Measurements from ENCODE around the gene SNAPC5. TPM values are rescaled to one million over a fixed set of nuclear protein-coding genes. Genes with fewer than 3 reads are reported as not detected.

SNAPC5 gene
- total and polyA plus RNA-seq, 2 of the 13 experiments (the other 11 are each of a cell fraction or from before 2014, with no cell fraction given): 14.8 to 36.2 TPM

DNA sequence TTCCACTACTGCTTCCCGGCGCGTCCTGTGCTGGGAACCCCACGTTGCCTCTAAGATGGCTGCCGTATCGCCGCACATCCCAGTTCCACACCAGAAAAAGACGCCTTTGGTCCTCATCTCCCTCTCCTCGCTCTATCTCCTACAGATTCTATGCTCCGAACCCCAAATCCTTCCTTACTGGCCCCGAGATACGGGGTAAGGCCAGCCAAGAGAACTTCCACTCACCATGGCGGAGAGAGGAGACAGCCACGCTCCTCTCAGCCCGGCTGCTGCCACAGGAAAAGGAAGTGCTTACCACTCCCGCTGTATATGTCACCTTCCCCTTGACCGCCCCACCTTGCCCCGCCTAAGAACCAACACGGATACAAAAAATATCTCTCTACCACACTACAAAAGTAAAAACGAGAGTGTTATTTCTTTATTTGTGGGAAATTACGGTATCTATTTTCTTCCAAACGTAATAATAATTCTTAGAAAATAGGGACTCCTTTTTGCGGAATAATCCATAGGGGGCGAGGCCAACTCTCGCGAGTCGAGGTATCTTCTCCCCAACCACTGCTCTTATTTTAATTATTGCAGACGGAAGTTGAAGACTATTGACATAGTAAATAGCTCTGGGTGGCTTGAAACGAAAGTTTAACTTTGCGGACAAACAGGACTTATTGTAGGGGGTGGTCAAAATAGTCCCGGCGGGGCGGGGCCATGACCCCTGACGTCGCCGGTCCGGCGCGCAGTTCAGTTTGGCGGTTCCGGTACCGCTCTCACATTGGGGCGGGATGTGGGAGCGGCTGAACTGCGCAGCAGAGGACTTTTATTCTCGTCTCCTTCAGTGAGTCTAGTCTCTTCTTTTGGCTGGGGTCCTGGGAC, 7.2 kb upstream of the SNAPC5 start, which contains the start of the genes RPL4 and ZWILCH (continued):
- TF ChIP-seq HES4 (CRISPR knock-in tag; IDR thresholded peaks at IDR 0.05; ENCODE audit: borderline replicate concordance): peak; percentile 52; the same call in 1 of the 2 replicates
- TF ChIP-seq HMG20A (CRISPR knock-in tag; IDR thresholded peaks at IDR 0.05; ENCODE audit: borderline replicate concordance): no peak
- TF ChIP-seq RBM22 (optimal IDR thresholded peaks at IDR 0.05; ENCODE audit: low read length): peak; percentile 84
- TF ChIP-seq PHF21A (CRISPR knock-in tag; IDR thresholded peaks at IDR 0.05): peak; percentile 95
- TF ChIP-seq RXRB (CRISPR knock-in tag; IDR thresholded peaks at IDR 0.05; ENCODE audit: borderline replicate concordance): peak; percentile 25; the same call in 1 of the 2 replicates
- TF ChIP-seq ZNF263 (CRISPR knock-in tag; IDR thresholded peaks at IDR 0.05): no peak
- no peak for TF ChIP-seq MIER3 (CRISPR knock-in tag; IDR thresholded peaks at IDR 0.05; ENCODE audit: borderline replicate concordance)
- no peak for TF ChIP-seq CC2D1A (CRISPR knock-in tag; IDR thresholded peaks at IDR 0.05)
- no peak for TF ChIP-seq MED8 (CRISPR knock-in tag; IDR thresholded peaks at IDR 0.05; ENCODE audit: insufficient replicate concordance)
- TF ChIP-seq KMT2B (CRISPR knock-in tag; IDR thresholded peaks at IDR 0.05): peak; percentile 87
- TF ChIP-seq, protein P1, sequence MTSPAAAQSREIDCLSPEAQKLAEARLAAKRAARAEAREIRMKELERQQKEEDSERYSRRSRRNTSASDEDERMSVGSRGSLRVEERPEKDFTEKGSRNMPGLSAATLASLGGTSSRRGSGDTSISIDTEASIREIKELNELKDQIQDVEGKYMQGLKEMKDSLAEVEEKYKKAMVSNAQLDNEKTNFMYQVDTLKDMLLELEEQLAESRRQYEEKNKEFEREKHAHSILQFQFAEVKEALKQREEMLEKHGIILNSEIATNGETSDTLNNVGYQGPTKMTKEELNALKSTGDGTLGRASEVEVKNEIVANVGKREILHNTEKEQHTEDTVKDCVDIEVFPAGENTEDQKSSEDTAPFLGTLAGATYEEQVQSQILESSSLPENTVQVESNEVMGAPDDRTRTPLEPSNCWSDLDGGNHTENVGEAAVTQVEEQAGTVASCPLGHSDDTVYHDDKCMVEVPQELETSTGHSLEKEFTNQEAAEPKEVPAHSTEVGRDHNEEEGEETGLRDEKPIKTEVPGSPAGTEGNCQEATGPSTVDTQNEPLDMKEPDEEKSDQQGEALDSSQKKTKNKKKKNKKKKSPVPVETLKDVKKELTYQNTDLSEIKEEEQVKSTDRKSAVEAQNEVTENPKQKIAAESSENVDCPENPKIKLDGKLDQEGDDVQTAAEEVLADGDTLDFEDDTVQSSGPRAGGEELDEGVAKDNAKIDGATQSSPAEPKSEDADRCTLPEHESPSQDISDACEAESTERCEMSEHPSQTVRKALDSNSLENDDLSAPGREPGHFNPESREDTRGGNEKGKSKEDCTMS (CRISPR knock-in tag; conservative IDR thresholded peaks at IDR 0.05): 0 out of 2 replicates have a peak, but pooled peaks have one; percentile 27
- TF ChIP-seq, protein P2, sequence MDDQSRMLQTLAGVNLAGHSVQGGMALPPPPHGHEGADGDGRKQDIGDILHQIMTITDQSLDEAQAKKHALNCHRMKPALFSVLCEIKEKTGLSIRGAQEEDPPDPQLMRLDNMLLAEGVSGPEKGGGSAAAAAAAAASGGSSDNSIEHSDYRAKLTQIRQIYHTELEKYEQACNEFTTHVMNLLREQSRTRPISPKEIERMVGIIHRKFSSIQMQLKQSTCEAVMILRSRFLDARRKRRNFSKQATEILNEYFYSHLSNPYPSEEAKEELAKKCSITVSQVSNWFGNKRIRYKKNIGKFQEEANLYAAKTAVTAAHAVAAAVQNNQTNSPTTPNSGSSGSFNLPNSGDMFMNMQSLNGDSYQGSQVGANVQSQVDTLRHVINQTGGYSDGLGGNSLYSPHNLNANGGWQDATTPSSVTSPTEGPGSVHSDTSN (CRISPR knock-in tag; IDR thresholded peaks at IDR 0.05; ENCODE audit: borderline replicate concordance): no peak
- no peak for TF ChIP-seq FOXJ3 (CRISPR knock-in tag; IDR thresholded peaks at IDR 0.05; ENCODE audit: borderline replicate concordance)
- peak; percentile 75; the same call in 1 of the 2 replicates for TF ChIP-seq GATAD1 (CRISPR knock-in tag; IDR thresholded peaks at IDR 0.05)
- TF ChIP-seq BRCA1 (CRISPR knock-in tag; IDR thresholded peaks at IDR 0.05): no peak
- TF ChIP-seq GPN1 (CRISPR knock-in tag; IDR thresholded peaks at IDR 0.05; ENCODE audit: borderline replicate concordance): no peak
- TF ChIP-seq TAF1 (CRISPR knock-in tag; IDR thresholded peaks at IDR 0.05): peak; percentile 94
- 0 out of 2 replicates have a peak, but pooled peaks have one; percentile 15 for TF ChIP-seq HNRNPL (IDR thresholded peaks at IDR 0.05; ENCODE audit: low read depth, low read length)
- TF ChIP-seq ZNF431 (CRISPR knock-in tag; IDR thresholded peaks at IDR 0.05; ENCODE audit: borderline replicate concordance, low read depth): peak; percentile 84; the same call in 1 of the 2 replicates
- no peak for TF ChIP-seq ZNF138 (CRISPR knock-in tag; IDR thresholded peaks at IDR 0.05; ENCODE audit: low read depth)
- no peak for TF ChIP-seq ZNF484 (CRISPR knock-in tag; IDR thresholded peaks at IDR 0.05; ENCODE audit: borderline replicate concordance, low read depth)
- no peak for TF ChIP-seq ZNF672 (CRISPR knock-in tag; IDR thresholded peaks at IDR 0.05)
- TF ChIP-seq AKAP8 (CRISPR knock-in tag; IDR thresholded peaks at IDR 0.05): no peak
- TF ChIP-seq, protein P3, sequence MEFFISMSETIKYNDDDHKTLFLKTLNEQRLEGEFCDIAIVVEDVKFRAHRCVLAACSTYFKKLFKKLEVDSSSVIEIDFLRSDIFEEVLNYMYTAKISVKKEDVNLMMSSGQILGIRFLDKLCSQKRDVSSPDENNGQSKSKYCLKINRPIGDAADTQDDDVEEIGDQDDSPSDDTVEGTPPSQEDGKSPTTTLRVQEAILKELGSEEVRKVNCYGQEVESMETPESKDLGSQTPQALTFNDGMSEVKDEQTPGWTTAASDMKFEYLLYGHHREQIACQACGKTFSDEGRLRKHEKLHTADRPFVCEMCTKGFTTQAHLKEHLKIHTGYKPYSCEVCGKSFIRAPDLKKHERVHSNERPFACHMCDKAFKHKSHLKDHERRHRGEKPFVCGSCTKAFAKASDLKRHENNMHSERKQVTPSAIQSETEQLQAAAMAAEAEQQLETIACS (CRISPR knock-in tag; IDR thresholded peaks at IDR 0.05): no peak
- no peak for TF ChIP-seq ZNF746 (CRISPR knock-in tag; IDR thresholded peaks at IDR 0.05)

Data from HepG2 (cell line).